H9 (cell line): Measurements from ENCODE around the gene RPL35. TPM values are rescaled to one million over a fixed set of nuclear protein-coding genes. Genes with fewer than 3 reads are reported as not detected.

Source experiments
- DNase-seq: peaks from one replicate; pipeline ENCODE4 v3.0.0-alpha.2; 2017
- H2AFZ ChIP-seq: one replicate; pipeline ENCODE4 v1.6.1; 2013; ENCODE audit warnings: mild to moderate bottlenecking, low read length, control low read depth, moderate library complexity
- H2AK5ac ChIP-seq: 2 replicates; pipeline ENCODE4 v1.6.1; 2013; ENCODE audit warnings: low read length, control low read depth, mixed read lengths; ENCODE audit not compliant: insufficient read length
- H2BK120ac ChIP-seq: one replicate; pipeline ENCODE4 v1.6.1; 2013; ENCODE audit warnings: low read depth, mild to moderate bottlenecking, low read length, control low read depth, inconsistent platforms; ENCODE audit not compliant: poor library complexity, severe bottlenecking
- H2BK12ac ChIP-seq: 2 replicates; pipeline ENCODE4 v1.6.1; 2013; ENCODE audit warnings: low read length, control low read depth, mixed read lengths, low read depth; ENCODE audit not compliant: insufficient read length
- H2BK15ac ChIP-seq: 2 replicates; pipeline ENCODE4 v1.6.1; 2013; ENCODE audit warnings: low read depth, low read length, control low read depth
- H2BK20ac ChIP-seq: one replicate; pipeline ENCODE4 v1.6.1; 2013; ENCODE audit warnings: low read depth, mild to moderate bottlenecking, low read length, control low read depth, inconsistent platforms; ENCODE audit not compliant: poor library complexity, severe bottlenecking
- H2BK5ac ChIP-seq: 2 replicates; pipeline ENCODE4 v1.6.1; 2013; ENCODE audit warnings: low read length, control low read depth, mixed read lengths; ENCODE audit not compliant: insufficient read length
- H3K14ac ChIP-seq: 2 replicates; pipeline ENCODE4 v1.6.1; 2013; ENCODE audit warnings: low read length, control low read depth; ENCODE audit not compliant: insufficient read depth
- H3K18ac ChIP-seq: 2 replicates; pipeline ENCODE4 v1.6.1; 2013; ENCODE audit warnings: low read depth, mild to moderate bottlenecking, mixed read lengths, low read length, control low read depth; ENCODE audit not compliant: insufficient read length
- H3K23ac ChIP-seq: 2 replicates; pipeline ENCODE4 v1.6.1; 2013; ENCODE audit warnings: low read length, control low read depth, mixed read lengths, low read depth; ENCODE audit not compliant: insufficient read length
- H3K23me2 ChIP-seq: 2 replicates; pipeline ENCODE4 v1.6.1; 2013; ENCODE audit warnings: low read depth, mild to moderate bottlenecking, mixed read lengths, low read length, control low read depth; ENCODE audit not compliant: insufficient read length, poor library complexity, severe bottlenecking
- H3K27ac ChIP-seq: 2 replicates; pipeline ENCODE4 v1.5.1; 2013; ENCODE audit warnings: low read length, control low read depth, mixed read lengths, low read depth; ENCODE audit not compliant: insufficient read length
- H3K27me3 ChIP-seq: 2 replicates; pipeline ENCODE4 v1.6.1; 2013; ENCODE audit warnings: low read length, control low read depth, inconsistent platforms; ENCODE audit not compliant: insufficient read depth
- H3K4ac ChIP-seq: 2 replicates; pipeline ENCODE4 v1.6.1; 2013; ENCODE audit warnings: low read depth, mild to moderate bottlenecking, control low read depth, inconsistent platforms, low read length, moderate library complexity
- H3K4me1 ChIP-seq: 2 replicates; pipeline ENCODE4 v1.6.1; 2013; ENCODE audit warnings: low read length, control low read depth, inconsistent platforms; ENCODE audit not compliant: insufficient read depth
- H3K4me2 ChIP-seq: 2 replicates; pipeline ENCODE4 v1.6.1; 2013; ENCODE audit warnings: low read length, control low read depth, mixed read lengths; ENCODE audit not compliant: insufficient read length, insufficient read depth
- H3K56ac ChIP-seq: 2 replicates; pipeline ENCODE4 v1.6.1; 2013; ENCODE audit warnings: low read depth, mild to moderate bottlenecking, mixed read lengths, low read length, control low read depth; ENCODE audit not compliant: insufficient read length
- H3K79me1 ChIP-seq: 2 replicates; pipeline ENCODE4 v1.6.1; 2013; ENCODE audit warnings: low read depth, mild to moderate bottlenecking, moderate library complexity, low read length, control low read depth, inconsistent platforms; ENCODE audit not compliant: insufficient read depth, poor library complexity, severe bottlenecking
- H3K79me2 ChIP-seq: 2 replicates; pipeline ENCODE4 v1.6.1; 2013; ENCODE audit warnings: low read length, control low read depth, inconsistent platforms; ENCODE audit not compliant: insufficient read depth
- H3K9ac ChIP-seq: 2 replicates; pipeline ENCODE4 v1.6.1; 2013; ENCODE audit warnings: low read length, control low read depth, mixed read lengths; ENCODE audit not compliant: insufficient read length; ENCODE audit errors: extremely low read depth
- H3K9me3 ChIP-seq: one replicate; pipeline ENCODE4 v1.6.1; 2013; ENCODE audit warnings: low read depth, low read length, inconsistent platforms; ENCODE audit not compliant: control insufficient read depth
- H3T11ph ChIP-seq: one replicate; pipeline ENCODE4 v1.6.1; 2013; ENCODE audit warnings: mild to moderate bottlenecking, low read length, control low read depth, inconsistent platforms
- H4K20me1 ChIP-seq: one replicate; pipeline ENCODE4 v1.6.1; 2013; ENCODE audit not compliant: control insufficient read depth, insufficient read length, insufficient read depth
- H4K5ac ChIP-seq: 2 replicates; pipeline ENCODE4 v1.6.1; 2013; ENCODE audit warnings: low read depth, mild to moderate bottlenecking, mixed read lengths, low read length, control low read depth; ENCODE audit not compliant: insufficient read length
- H4K8ac ChIP-seq: replicated peaks from 2 replicates; pipeline ENCODE4 v1.6.1; 2013; ENCODE audit warnings: low read length, control low read depth, mixed read lengths, low read depth; ENCODE audit not compliant: insufficient read length
- H4K91ac ChIP-seq: 2 replicates; pipeline ENCODE4 v1.6.1; 2013; ENCODE audit warnings: low read depth, mild to moderate bottlenecking, moderate library complexity, mixed read lengths, low read length, control low read depth; ENCODE audit not compliant: insufficient read length
- H3K27ac Mint-ChIP-seq, 3 experiments: 2 replicates in 2 of 3; 3 replicates in 1 of 3; pipeline ENCODE4 v1.8.0; 2020 to 2021; ENCODE audit warnings: mixed read lengths in 3 of 3, mild to moderate bottlenecking in 1 of 3, moderate library complexity in 1 of 3
- H3K27me3 Mint-ChIP-seq: 2 replicates; pipeline ENCODE4 v1.8.0; 2021; ENCODE audit warnings: low read depth, mild to moderate bottlenecking, moderate library complexity, mixed read lengths
- H3K36me3 Mint-ChIP-seq, 3 experiments: 2 replicates in 2 of 3; 3 replicates in 1 of 3; pipeline ENCODE4 v1.8.0; 2020 to 2021; ENCODE audit warnings: low read depth in 3 of 3, mixed read lengths in 3 of 3; ENCODE audit not compliant: insufficient read depth in 1 of 3
- H3K4me1 Mint-ChIP-seq, 2 experiments: 2 replicates each; pipeline ENCODE4 v1.8.0; 2020; ENCODE audit warnings: mixed read lengths in 2 of 2
- H3K4me3 Mint-ChIP-seq, 2 experiments: 2 replicates in 1 of 2; 3 replicates in 1 of 2; pipeline ENCODE4 v1.8.0; 2020 to 2021; ENCODE audit warnings: mild to moderate bottlenecking in 2 of 2, mixed read lengths in 2 of 2, moderate library complexity in 1 of 2
- H3K9me3 Mint-ChIP-seq, 2 experiments: 2 replicates in 1 of 2; 3 replicates in 1 of 2; pipeline ENCODE4 v1.8.0; 2020; ENCODE audit warnings: mild to moderate bottlenecking in 2 of 2, mixed read lengths in 2 of 2, moderate library complexity in 1 of 2
- CTCF ChIP-seq: fragments of 200-600 bp; sonication (generic); conservative IDR thresholded peaks from 3 replicates; pipeline ENCODE4 v1.8.0; 2021; ENCODE audit warnings: antibody characterized with exemption, mild to moderate bottlenecking
- WGBS: extraction: QIAGEN DNeasy Blood & Tissue Kit; methylation state at CpG from one replicate; pipeline ENCODE4 v1.1.7; 2013; ENCODE audit warnings: missing lambda C conversion rate, low lambda C conversion rate, mixed read lengths; ENCODE audit not compliant: insufficient read length; ENCODE audit errors: extremely low coverage; 5-methylcytosine and 5-hydroxymethylcytosine counted together
- total RNA-seq: library from RNA; stranded (reverse); gene quantifications from 2 replicates; pipeline ENCODE4 v1.2.1, GENCODE V29; 2021

Gene RPL35
- total RNA-seq, 1 experiment from 2014 or later = 1,840 TPM

GRCh38 chr9:124894035-124894740 is 32.4 kb upstream of the RPL35 start:
- Histone ChIP-seq H3K79me2 (no peaks in the 10 kb centered on the region), H3K4me1 (no peaks in the 10 kb centered on the region), H3K27me3 (no peaks in the 10 kb centered on the region), H3K79me1 (no peaks in the 10 kb centered on the region), H2AK5ac (no peak overlapping the region), H3K9ac (no peak overlapping the region), H3K56ac (no peak overlapping the region), H4K5ac (no peak overlapping the region), H2BK15ac (no peak overlapping the region), H3K18ac (no peak overlapping the region), H4K91ac (no peak overlapping the region), H3K27ac (no peak overlapping the region), H2AFZ (no peak overlapping the region), H2BK12ac (no peak overlapping the region), H3K23me2 (no peaks in the 10 kb centered on the region), H3K4me2 (no peak overlapping the region), H4K20me1 (no peaks in the 10 kb centered on the region), H4K8ac (no peak overlapping the region), H3K14ac (no peak overlapping the region), H2BK5ac (no peak overlapping the region), H3T11ph (no peak overlapping the region), H3K23ac (no peak overlapping the region), H2BK120ac (no peak overlapping the region), H3K4ac (no peak overlapping the region), H3K9me3 (no peaks in the 10 kb centered on the region), H2BK20ac (no peak overlapping the region)
- no peak overlapping the region for H3K27ac Mint-ChIP-seq
- no peak for DNase-seq
- no peak for TF ChIP-seq CTCF
- no peaks in the 10 kb centered on the region; a peak in 1 of 5 replicates for H3K9me3 Mint-ChIP-seq
- H3K4me3 Mint-ChIP-seq = no peak overlapping the region
- peaks cover 7 to 18% (median 16%) of the 10 kb centered on the region in 3 experiments for H3K36me3 Mint-ChIP-seq
- peaks cover 2 to 13% of the 10 kb centered on the region in 2 experiments for H3K4me1 Mint-ChIP-seq
- no CpG with 5 or more reads among the region's 9 CpGs for WGBS
- no peaks in the 10 kb centered on the region for H3K27me3 Mint-ChIP-seq
